BLaER1 (cell line): ENCODE measurements around the gene GRIP2.

ENCODE experiments used
- H3K27ac ChIP-seq: shearing (Covaris generic); formaldehyde crosslinking; 2 replicates; pipeline ENCODE4 v1.8.1; 2022
- H3K27me3 ChIP-seq: shearing (Covaris generic); formaldehyde crosslinking; 2 replicates; pipeline ENCODE4 v1.8.1; 2022
- H3K36me3 ChIP-seq: shearing (Covaris generic); formaldehyde crosslinking; 2 replicates; pipeline ENCODE4 v1.8.1; 2022
- H3K4me1 ChIP-seq: shearing (Covaris generic); formaldehyde crosslinking; 2 replicates; pipeline ENCODE4 v1.8.1; 2022
- H3K4me2 ChIP-seq: shearing (Covaris generic); formaldehyde crosslinking; 2 replicates; pipeline ENCODE4 v1.8.1; 2022
- H3K4me3 ChIP-seq: shearing (Covaris generic); formaldehyde crosslinking; 2 replicates; pipeline ENCODE4 v1.8.1; 2022
- H3K9ac ChIP-seq: shearing (Covaris generic); formaldehyde crosslinking; 2 replicates; pipeline ENCODE4 v1.8.1; 2022
- H3K9me3 ChIP-seq: shearing (Covaris generic); formaldehyde crosslinking; 2 replicates; pipeline ENCODE4 v1.8.1; 2022
- H4K20me1 ChIP-seq: shearing (Covaris generic); formaldehyde crosslinking; 2 replicates; pipeline ENCODE4 v1.8.1; 2022
- Cebpa-rat ChIP-seq: shearing (Covaris generic); IDR thresholded peaks from 2 replicates; pipeline ENCODE4 v1.8.1; 2022

The GRIP2 gene

DNA sequence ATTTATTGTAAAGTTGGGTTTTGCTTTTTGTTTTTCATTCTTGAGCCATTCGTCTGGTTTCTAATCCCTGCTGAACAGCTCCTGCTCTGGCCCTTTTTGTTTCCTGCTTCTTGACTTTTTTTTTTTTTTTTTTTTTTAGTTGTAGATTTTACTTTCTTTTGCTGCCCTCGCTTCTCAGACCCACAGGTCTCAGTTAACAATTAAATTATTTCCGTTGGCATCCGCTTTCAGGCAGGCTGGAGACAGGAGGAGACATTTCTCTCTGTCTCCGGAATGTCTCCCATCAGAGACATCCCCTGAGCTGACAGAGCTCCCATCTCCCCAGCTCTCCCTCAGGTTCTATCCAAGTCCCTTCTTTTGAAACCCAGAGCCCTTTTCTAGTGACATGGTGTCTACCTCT, 69.1 kb downstream of the GRIP2 start:
- TF ChIP-seq Cebpa-rat = no peak
- H3K27me3 ChIP-seq = no peaks in the 10 kb centered on the region
- peaks cover 90% of the 10 kb centered on the region for H3K36me3 ChIP-seq
- H3K4me2 ChIP-seq = no peak overlapping the region; the same call in 1 of the 2 replicates
- peaks cover 17% of the 10 kb centered on the region for H3K4me1 ChIP-seq
- H3K4me3 ChIP-seq = no peak overlapping the region
- no peak overlapping the region for H3K27ac ChIP-seq
- no peaks in the 10 kb centered on the region for H3K9me3 ChIP-seq
- H4K20me1 ChIP-seq = peaks cover 93% of the 10 kb centered on the region
- H3K9ac ChIP-seq = no peak overlapping the region

DNA sequence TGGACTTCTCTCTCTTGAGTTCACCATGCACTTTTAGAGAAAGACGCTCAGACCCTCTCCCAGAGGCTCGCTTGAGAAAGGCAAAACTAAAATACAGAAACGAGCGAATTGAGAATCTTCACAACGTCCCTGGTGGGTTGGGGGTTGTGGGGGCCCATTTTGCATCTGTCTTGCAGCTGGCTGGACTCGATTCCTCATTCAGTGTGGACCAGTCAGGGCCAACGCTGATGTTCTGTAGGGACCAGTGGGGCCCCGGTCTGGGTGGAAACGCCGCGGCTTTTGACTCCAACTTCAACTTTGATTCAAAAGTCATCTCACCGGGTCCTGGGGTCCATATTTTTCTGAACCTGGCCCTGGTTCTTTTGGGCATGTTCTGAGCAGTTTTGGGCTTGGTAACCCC, 69.7 kb downstream of the GRIP2 start:
- Histone ChIP-seq H3K27me3 (no peaks in the 10 kb centered on the region), H4K20me1 (peaks cover 89% of the 10 kb centered on the region), H3K4me1 (peaks cover 17% of the 10 kb centered on the region), H3K4me2 (no peak overlapping the region), H3K4me3 (no peak overlapping the region), H3K27ac (no peak overlapping the region), H3K9ac (no peak overlapping the region), H3K36me3 (peaks cover 88% of the 10 kb centered on the region), H3K9me3 (no peaks in the 10 kb centered on the region)
- TF ChIP-seq Cebpa-rat = no peak

DNA sequence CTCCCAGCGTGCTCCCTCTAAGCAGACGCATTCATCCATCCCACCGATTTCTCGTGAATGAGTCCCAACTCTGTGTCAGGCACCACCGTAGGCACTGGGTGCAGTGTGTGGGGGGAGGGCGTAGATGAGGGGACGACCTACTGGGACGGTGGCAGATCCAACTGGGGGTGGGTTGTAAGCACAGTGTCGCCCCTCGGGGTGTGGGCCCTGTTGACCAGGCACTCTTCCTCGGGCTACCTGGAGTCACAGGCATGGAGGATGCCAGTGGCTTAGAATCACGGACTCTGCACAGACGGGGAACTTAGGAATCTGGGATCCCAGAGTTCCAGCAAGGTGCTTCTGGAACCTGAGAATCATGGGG, 71.5 kb downstream of the GRIP2 start:
- Histone ChIP-seq H3K9me3 (no peaks in the 10 kb centered on the region), H3K4me1 (peaks cover 21% of the 10 kb centered on the region), H3K27ac (no peak overlapping the region), H4K20me1 (peaks cover 91% of the 10 kb centered on the region), H3K4me2 (no peak overlapping the region), H3K36me3 (peaks cover 91% of the 10 kb centered on the region), H3K27me3 (no peaks in the 10 kb centered on the region), H3K4me3 (no peak overlapping the region), H3K9ac (no peak overlapping the region)
- no peak for TF ChIP-seq Cebpa-rat

DNA sequence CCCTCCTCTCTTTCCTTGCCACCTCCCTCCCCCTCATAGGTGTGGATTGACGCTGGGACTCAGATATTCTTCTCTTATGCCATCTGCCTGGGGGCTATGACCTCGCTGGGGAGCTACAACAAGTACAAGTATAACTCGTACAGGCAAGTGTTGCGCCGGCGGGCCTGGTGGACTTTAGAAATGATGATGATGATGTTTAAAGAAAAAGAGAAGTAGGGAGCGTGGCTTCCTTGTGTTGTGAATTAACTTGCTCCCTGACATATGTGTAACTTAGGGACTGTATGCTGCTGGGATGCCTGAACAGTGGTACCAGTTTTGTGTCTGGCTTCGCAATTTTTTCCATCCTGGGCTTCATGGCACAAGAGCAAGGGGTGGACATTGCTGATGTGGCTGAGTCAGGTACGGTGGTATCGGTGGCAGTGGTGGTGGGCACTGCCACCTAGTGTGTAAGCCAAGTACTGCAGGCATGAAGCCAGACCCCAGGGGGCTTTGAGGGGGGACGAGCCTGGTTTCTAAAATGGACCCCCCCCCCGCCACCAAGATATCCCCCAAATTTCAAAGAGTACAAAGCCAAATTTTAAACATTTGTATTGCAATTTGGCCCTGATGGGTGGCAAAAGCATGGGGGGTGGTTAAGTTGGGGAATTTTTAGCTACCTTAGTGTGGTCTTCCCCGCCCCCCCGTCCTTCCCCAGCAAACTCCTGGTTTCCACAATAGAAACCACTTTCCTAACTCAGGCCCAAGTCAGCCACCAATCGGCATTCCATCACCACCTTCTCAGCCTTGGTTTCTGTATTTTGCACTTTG, 72.1 kb downstream of the GRIP2 start:
- Histone ChIP-seq H3K36me3 (peaks cover 91% of the 10 kb centered on the region), H3K27ac (no peak overlapping the region), H3K4me1 (peaks cover 27% of the 10 kb centered on the region), H3K27me3 (no peaks in the 10 kb centered on the region), H3K9ac (no peak overlapping the region), H3K4me2 (no peak overlapping the region), H3K4me3 (no peak overlapping the region), H3K9me3 (no peaks in the 10 kb centered on the region), H4K20me1 (peaks cover 91% of the 10 kb centered on the region)
- no peak for TF ChIP-seq Cebpa-rat

DNA sequence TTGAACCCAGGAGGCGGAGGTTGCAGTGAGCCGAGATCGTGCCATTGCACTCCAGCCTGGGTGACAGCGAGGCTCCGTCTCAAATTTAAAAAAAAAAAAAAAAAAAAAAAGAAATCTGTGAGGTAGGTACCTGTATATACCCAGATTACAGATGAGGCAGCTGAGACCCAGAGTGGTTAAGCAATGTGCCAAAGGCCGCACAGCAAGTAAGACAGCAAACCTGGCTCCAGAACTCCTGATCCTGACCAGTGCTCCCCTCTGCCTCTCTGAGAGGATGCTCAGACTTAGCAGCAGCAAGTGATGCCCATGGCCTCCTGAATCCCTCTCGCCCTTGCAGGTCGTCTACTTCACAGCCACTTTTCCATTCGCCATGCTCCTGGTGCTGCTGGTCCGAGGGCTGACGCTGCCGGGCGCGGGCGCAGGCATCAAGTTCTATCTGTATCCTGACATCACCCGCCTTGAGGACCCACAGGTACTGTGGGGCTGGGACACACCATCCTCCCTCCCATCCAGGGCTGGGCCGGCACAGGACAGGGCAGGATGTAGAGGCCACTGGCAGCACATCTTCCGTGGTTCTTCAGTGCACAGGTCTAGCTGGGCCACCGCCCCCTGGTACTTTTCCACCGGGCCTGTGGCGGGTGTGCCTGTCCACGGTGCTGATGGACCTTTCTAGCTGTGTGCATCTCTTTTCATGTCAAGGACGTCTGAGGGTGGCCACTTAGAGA, 73.8 kb downstream of the GRIP2 start:
- Histone ChIP-seq H3K4me2 (no peak overlapping the region), H3K27ac (no peak overlapping the region), H3K27me3 (no peaks in the 10 kb centered on the region), H3K9ac (no peak overlapping the region), H3K9me3 (no peaks in the 10 kb centered on the region), H4K20me1 (peaks cover 91% of the 10 kb centered on the region), H3K36me3 (peaks cover 87% of the 10 kb centered on the region), H3K4me3 (no peak overlapping the region), H3K4me1 (peaks cover 28% of the 10 kb centered on the region)
- no peak for TF ChIP-seq Cebpa-rat

DNA sequence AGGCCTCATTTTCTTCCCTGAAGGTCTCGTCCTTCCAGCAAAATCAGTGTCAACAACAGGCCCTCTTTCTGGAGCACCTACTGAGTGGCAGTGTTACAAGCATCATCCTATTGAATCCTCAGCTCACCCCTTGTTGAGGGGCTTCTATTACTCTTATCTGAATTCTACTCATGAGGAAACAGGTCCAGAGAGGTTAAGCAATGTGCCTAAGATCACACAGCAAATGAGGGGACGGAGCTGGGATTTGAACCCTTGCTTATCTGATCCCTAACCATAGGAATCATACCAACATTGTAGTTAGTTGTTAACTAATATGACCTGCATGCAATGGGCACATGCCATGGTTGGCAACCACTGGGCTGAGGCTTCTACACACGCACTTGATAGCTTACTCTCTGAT, 74.7 kb downstream of the GRIP2 start:
- H3K4me3 ChIP-seq = no peak overlapping the region
- peaks cover 88% of the 10 kb centered on the region for H3K36me3 ChIP-seq

DNA sequence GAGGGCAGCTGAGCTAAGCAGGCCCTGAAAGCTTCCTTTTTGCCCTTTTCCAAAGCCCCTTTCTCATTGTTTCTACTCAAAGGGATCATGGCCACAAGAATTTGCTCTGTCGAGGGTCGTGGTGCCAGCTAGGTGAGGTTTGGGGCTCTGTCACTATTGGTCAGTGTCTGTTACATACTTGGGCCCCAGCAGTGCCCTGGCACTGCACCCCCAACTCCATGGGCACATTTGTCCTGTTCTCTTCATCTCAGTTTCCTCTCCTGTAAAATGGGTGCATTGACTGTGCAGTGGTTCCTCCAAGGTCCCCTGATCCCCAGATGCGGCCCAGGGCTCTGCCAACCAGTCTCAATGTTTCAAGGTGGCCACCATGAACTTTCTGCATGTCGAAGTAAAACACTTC, 75.6 kb downstream of the GRIP2 start:
- Histone ChIP-seq H3K4me3 (no peak overlapping the region), H4K20me1 (peaks cover 86% of the 10 kb centered on the region), H3K27me3 (no peaks in the 10 kb centered on the region), H3K4me1 (peaks cover 30% of the 10 kb centered on the region), H3K4me2 (no peak overlapping the region), H3K9me3 (no peaks in the 10 kb centered on the region), H3K9ac (no peak overlapping the region), H3K27ac (no peak overlapping the region), H3K36me3 (peaks cover 88% of the 10 kb centered on the region)
- no peak for TF ChIP-seq Cebpa-rat

More for the DNA sequence above, 74.7 kb downstream of the GRIP2 start:
- no peak for TF ChIP-seq Cebpa-rat
- no peak overlapping the region for H3K27ac ChIP-seq
- peaks cover 30% of the 10 kb centered on the region for H3K4me1 ChIP-seq
- no peak overlapping the region for H3K4me2 ChIP-seq
- H4K20me1 ChIP-seq = peaks cover 90% of the 10 kb centered on the region
- H3K9ac ChIP-seq = no peak overlapping the region
- H3K27me3 ChIP-seq = no peaks in the 10 kb centered on the region
- H3K9me3 ChIP-seq = no peaks in the 10 kb centered on the region

DNA sequence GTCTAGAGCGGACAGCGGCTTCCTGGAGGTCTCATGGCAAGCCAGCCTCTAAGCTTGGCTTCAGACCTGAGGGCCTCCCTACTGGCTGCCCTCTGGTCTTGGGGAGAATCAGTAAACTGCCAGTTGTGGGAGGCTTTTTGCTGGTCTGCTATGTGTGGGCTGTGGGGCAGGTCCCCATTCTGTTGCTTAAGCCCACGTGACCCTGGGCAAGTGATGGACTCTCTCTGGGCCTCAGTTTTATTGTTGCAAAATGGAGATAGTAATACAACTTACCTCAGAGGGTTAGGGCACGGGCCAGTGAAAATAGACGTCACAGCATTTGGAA, 76.0 kb downstream of the GRIP2 start:
- peaks cover 30% of the 10 kb centered on the region for H3K4me1 ChIP-seq
- peaks cover 88% of the 10 kb centered on the region for H3K36me3 ChIP-seq
- peaks cover 82% of the 10 kb centered on the region for H4K20me1 ChIP-seq
- H3K4me3 ChIP-seq = no peak overlapping the region
- H3K27me3 ChIP-seq = no peaks in the 10 kb centered on the region
- H3K4me2 ChIP-seq = no peak overlapping the region
- no peak overlapping the region for H3K27ac ChIP-seq
- H3K9me3 ChIP-seq = no peaks in the 10 kb centered on the region
- no peak overlapping the region for H3K9ac ChIP-seq
- TF ChIP-seq Cebpa-rat = no peak

DNA sequence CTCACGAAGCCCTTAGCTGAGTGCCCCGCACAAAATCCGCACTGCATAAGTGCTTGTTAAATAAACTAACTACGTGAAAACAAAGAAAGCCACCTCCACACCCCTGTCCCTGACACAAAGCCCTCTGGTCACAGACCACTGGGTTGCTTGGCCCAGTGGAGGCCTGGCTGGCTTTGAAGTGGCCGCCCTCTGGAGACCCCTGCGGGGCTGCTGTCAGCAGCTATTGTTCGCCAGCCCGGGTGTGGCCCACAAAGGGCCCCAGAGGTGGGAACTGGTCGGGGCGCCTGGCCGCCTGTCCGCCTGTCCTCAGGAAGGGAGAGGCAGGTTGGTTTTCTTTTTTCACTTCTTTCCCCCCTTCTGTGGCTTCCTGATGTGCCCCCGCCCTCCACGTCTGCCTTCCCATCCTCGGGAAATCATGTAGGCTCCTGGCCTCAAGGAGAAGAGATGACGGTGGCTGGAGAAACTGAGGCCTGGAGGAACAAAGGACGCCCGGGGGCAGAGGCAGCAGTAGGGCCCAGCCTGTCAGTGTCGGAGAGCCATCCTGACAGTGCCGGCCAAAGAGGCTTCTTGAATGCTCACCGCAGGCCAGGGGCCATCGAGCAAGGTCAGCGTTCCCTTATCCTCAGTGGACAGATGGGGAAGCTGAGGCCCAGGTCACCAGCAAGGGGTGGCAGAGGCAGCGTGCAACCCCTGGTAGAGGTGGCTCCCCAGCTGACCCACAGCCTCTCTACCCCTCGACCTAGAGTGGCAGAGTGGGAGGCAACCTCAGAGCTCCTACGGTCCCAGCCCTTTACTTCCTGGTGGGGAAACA, 76.6 kb downstream of the GRIP2 start:
- H4K20me1 ChIP-seq = peaks cover 81% of the 10 kb centered on the region
- peaks cover 88% of the 10 kb centered on the region for H3K36me3 ChIP-seq
- peaks cover 30% of the 10 kb centered on the region for H3K4me1 ChIP-seq
- no peak overlapping the region; the same call in 1 of the 2 replicates for H3K9ac ChIP-seq
- no peak overlapping the region for H3K27ac ChIP-seq
- no peak for TF ChIP-seq Cebpa-rat
- H3K4me2 ChIP-seq = peak overlapping the region; percentile 68
- H3K27me3 ChIP-seq = no peaks in the 10 kb centered on the region
- no peaks in the 10 kb centered on the region for H3K9me3 ChIP-seq
- no peak overlapping the region for H3K4me3 ChIP-seq

DNA sequence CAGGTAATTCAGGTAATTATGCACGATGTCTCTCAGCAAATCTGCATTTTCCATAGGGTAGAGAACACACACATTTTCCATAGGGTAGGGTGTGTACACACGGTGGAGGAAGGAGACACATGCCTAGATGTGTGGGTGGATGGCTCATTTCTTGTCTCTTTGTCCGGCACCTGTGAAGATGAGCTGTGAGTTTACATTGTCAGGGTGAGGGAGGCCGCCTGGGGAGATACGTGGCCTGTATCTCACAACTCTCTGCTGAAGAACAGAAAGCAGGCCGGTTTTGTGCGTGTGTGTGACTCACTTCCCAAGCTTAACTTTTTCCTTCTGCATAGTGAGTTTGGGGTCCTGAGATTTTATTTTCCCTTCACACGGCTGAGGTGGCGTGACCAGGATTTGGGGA, 77.4 kb downstream of the GRIP2 start:
- H3K4me3 ChIP-seq = no peak overlapping the region
- no peak overlapping the region for H3K27ac ChIP-seq
- H4K20me1 ChIP-seq = peaks cover 78% of the 10 kb centered on the region
- H3K9me3 ChIP-seq = no peaks in the 10 kb centered on the region
- 0 out of 2 replicates have a peak overlapping the region, but pooled peaks have one; percentile 27 for H3K9ac ChIP-seq
- H3K27me3 ChIP-seq = no peaks in the 10 kb centered on the region
- peaks cover 92% of the 10 kb centered on the region for H3K36me3 ChIP-seq
- no peak for TF ChIP-seq Cebpa-rat
- H3K4me2 ChIP-seq = peak overlapping the region; percentile 68
- H3K4me1 ChIP-seq = peaks cover 30% of the 10 kb centered on the region
